Measurements from ENCODE around the gene CACNA1G. TPM values are rescaled to one million over a fixed set of nuclear protein-coding genes. Genes with fewer than 3 reads are reported as not detected.

CACNA1G gene
- total RNA-seq, 2 experiments from 2014 or later = not detected

GRCh38 chr17:50542795-50543774, 17.4 kb upstream of the CACNA1G start:
- no peaks in the 10 kb centered on the region for H3K36me3 ChIP-seq (ENCODE audit: insufficient read depth, low read length)
- H3K79me2 ChIP-seq (ENCODE audit: insufficient read depth, low read depth, low read length) = no peaks in the 10 kb centered on the region
- ChIA-PET POLR2A (interaction anchor here (0.5 kb wide), 1 partner anchor 42 kb away, joined by 3 read pairs; no protein-coding TSS in a partner anchor), CTCF (ENCODE audit: unreplicated experiment) (no interaction called here)
- H3K4me1 ChIP-seq (ENCODE audit: insufficient read depth, low read length, poor library complexity, severe bottlenecking) = peaks cover 18% of the 10 kb centered on the region
- intact Hi-C loops (cut with micrococcal nuclease; ENCODE audit: unreplicated experiment) = loop anchor here (2.0 to 10.0 kb wide), 2 partner anchors 64 to 222 kb away; partner anchors contain the start of genes ANKRD40CL and RSAD1
- no peaks in the 10 kb centered on the region for H3K9me2 ChIP-seq (ENCODE audit: insufficient read depth, low read length)
- no TSS peak for BruUV-seq (replicated peaks)
- DNase-seq (ENCODE audit: low spot score) = no peak
- peak overlapping the region; percentile 67 for H3K4me3 ChIP-seq (ENCODE audit: low read depth, low read length, poor library complexity, severe bottlenecking)
- no peak overlapping the region for H3K27ac ChIP-seq (ENCODE audit: low read depth, low read length, poor library complexity, severe bottlenecking)
- peak overlapping the region; percentile 84 for H3K4me2 ChIP-seq (ENCODE audit: low read length)
- no peaks in the 10 kb centered on the region for H4K20me1 ChIP-seq (ENCODE audit: insufficient read depth, low read length)
- no peak for TF ChIP-seq EZH2phosphoT487 (IDR thresholded peaks at IDR 0.05; ENCODE audit: borderline replicate concordance, low read depth, low read length)
- TF ChIP-seq CTCF (conservative IDR thresholded peaks at IDR 0.05; ENCODE audit: low read length) = no peak
- peak overlapping the region; percentile 89; the same call in 1 of the 2 replicates for H2AFZ ChIP-seq (ENCODE audit: low read length)
- H3K9me3 ChIP-seq (ENCODE audit: low read length) = no peaks in the 10 kb centered on the region

- no peaks in the 10 kb centered on the region for H3K9me2 ChIP-seq (ENCODE audit: insufficient read depth, low read length)
- peaks cover 18% of the 10 kb centered on the region for H3K4me1 ChIP-seq (ENCODE audit: insufficient read depth, low read length, poor library complexity, severe bottlenecking)
- intact Hi-C loops (cut with micrococcal nuclease; ENCODE audit: unreplicated experiment) = loop anchor here (10.0 kb wide), 1 partner anchor 220 kb away; the partner anchor contains the start of gene ANKRD40CL
- ChIA-PET POLR2A (no interaction called here), CTCF (ENCODE audit: unreplicated experiment) (no interaction called here)
- H3K4me3 ChIP-seq (ENCODE audit: low read depth, low read length, poor library complexity, severe bottlenecking) = no peak overlapping the region
- DNase-seq (ENCODE audit: low spot score) = no peak
- BruUV-seq (replicated peaks) = no TSS peak
- H3K9me3 ChIP-seq (ENCODE audit: low read length) = no peaks in the 10 kb centered on the region
- no peaks in the 10 kb centered on the region for H3K79me2 ChIP-seq (ENCODE audit: insufficient read depth, low read depth, low read length)
- H3K27ac ChIP-seq (ENCODE audit: low read depth, low read length, poor library complexity, severe bottlenecking) = no peak overlapping the region
- H3K4me2 ChIP-seq (ENCODE audit: low read length) = no peak overlapping the region
- H3K36me3 ChIP-seq (ENCODE audit: insufficient read depth, low read length) = no peaks in the 10 kb centered on the region
- TF ChIP-seq CTCF (conservative IDR thresholded peaks at IDR 0.05; ENCODE audit: low read length) (no peak), EZH2phosphoT487 (IDR thresholded peaks at IDR 0.05; ENCODE audit: borderline replicate concordance, low read depth, low read length) (no peak)
- no peak overlapping the region for H2AFZ ChIP-seq (ENCODE audit: low read length)
- no peaks in the 10 kb centered on the region for H4K20me1 ChIP-seq (ENCODE audit: insufficient read depth, low read length)
These were observed 16.0 kb upstream of the CACNA1G start for GRCh38 chr17:50544516-50544915.

GRCh38 chr17:50545311-50545710, 15.2 kb upstream of the CACNA1G start:
- ChIA-PET CTCF (ENCODE audit: unreplicated experiment) (no interaction called here), POLR2A (no interaction called here)
- H3K9me3 ChIP-seq (ENCODE audit: low read length) = no peaks in the 10 kb centered on the region
- no peaks in the 10 kb centered on the region for H3K9me2 ChIP-seq (ENCODE audit: insufficient read depth, low read length)
- H2AFZ ChIP-seq (ENCODE audit: low read length) = no peak overlapping the region
- H3K4me3 ChIP-seq (ENCODE audit: low read depth, low read length, poor library complexity, severe bottlenecking) = no peak overlapping the region
- BruUV-seq (replicated peaks) = no TSS peak
- no peak overlapping the region for H3K27ac ChIP-seq (ENCODE audit: low read depth, low read length, poor library complexity, severe bottlenecking)
- H3K4me2 ChIP-seq (ENCODE audit: low read length) = no peak overlapping the region
- no peaks in the 10 kb centered on the region for H3K36me3 ChIP-seq (ENCODE audit: insufficient read depth, low read length)
- no peak for DNase-seq (ENCODE audit: low spot score)
- H3K4me1 ChIP-seq (ENCODE audit: insufficient read depth, low read length, poor library complexity, severe bottlenecking) = peaks cover 18% of the 10 kb centered on the region
- no peaks in the 10 kb centered on the region for H4K20me1 ChIP-seq (ENCODE audit: insufficient read depth, low read length)
- H3K79me2 ChIP-seq (ENCODE audit: insufficient read depth, low read depth, low read length) = no peaks in the 10 kb centered on the region
- intact Hi-C loops (cut with micrococcal nuclease; ENCODE audit: unreplicated experiment) = loop anchor here (10.0 kb wide), 1 partner anchor 219 kb away; the partner anchor contains the start of gene ANKRD40CL
- TF ChIP-seq CTCF (conservative IDR thresholded peaks at IDR 0.05; ENCODE audit: low read length) = no peak
- TF ChIP-seq EZH2phosphoT487 (IDR thresholded peaks at IDR 0.05; ENCODE audit: borderline replicate concordance, low read depth, low read length) = no peak
